GM12878 (cell line): ENCODE measurements around the gene PHACTR1. TPM values are rescaled to one million over a fixed set of nuclear protein-coding genes. Genes with fewer than 3 reads are reported as not detected.

Source experiments
- ATAC-seq: fragments of 200-7000 bp; cut with Tn5 transposase; 3 replicates; pipeline ENCODE4 v1.9.1; 2020; ENCODE audit warnings: mild to moderate bottlenecking, moderate library complexity
- BruUV-seq: library from RNA; stranded (reverse); fragments of 400-500 nt; replicated peaks from 2 replicates; lab custom pipeline; 2021; lab: Mats Ljungman, UMichigan
- CTCF ChIA-PET: fragments of 300-600 bp; sonication (Branson Sonifier 250); formaldehyde crosslinking; extraction: SDS; loops from one replicate; lab custom pipeline; 2021; ENCODE audit warnings: inconsistent platforms; lab: Yijun Ruan, JAX
- POLR2A ChIA-PET: fragments of 350-600 bp; formaldehyde crosslinking; extraction: SDS; loops from one replicate; lab custom pipeline; 2021; ENCODE audit warnings: inconsistent platforms; lab: Charles Lee
- RAD21 ChIA-PET: fragments of 300-600 bp; sonication (Branson Sonifier 250); formaldehyde crosslinking; loops from one replicate; lab custom pipeline; 2023; ENCODE audit warnings: antibody characterized with exemption; ENCODE audit not compliant: unreplicated experiment; lab: Charles Lee
- SMC1A ChIA-PET: fragments of 300-600 bp; sonication (Branson Sonifier 250); formaldehyde crosslinking; loops from one replicate; lab custom pipeline; 2023; ENCODE audit not compliant: unreplicated experiment, uncharacterized antibody; lab: Charles Lee
- DNase-seq: peaks from one replicate; pipeline ENCODE4 v3.0.0-alpha.2; 2011; ENCODE audit warnings: low read depth, low spot score
- FAIRE-seq: peaks from 3 replicates; lab custom pipeline; 2011; peaks lifted over from hg19 to GRCh38; lab: Jason Lieb, UNC
- H2AFZ ChIP-seq: 2 replicates; pipeline ENCODE4 v1.6.0; 2011; ENCODE audit warnings: low read depth, low read length, control low read depth; ENCODE audit not compliant: control insufficient read depth
- H3K27ac ChIP-seq: 2 replicates; pipeline ENCODE4 v1.5.1; 2011; ENCODE audit warnings: control low read depth; ENCODE audit not compliant: control insufficient read depth, insufficient read depth
- H3K27me3 ChIP-seq, 2 experiments: replicated peaks in 1 of 2; 2 replicates each; pipeline versions ENCODE4 v1.6.0 to v1.6.1; 2011; ENCODE audit warnings: low read length in 1 of 2; ENCODE audit not compliant: control insufficient read depth in 2 of 2, insufficient read depth in 2 of 2
- H3K36me3 ChIP-seq, 2 experiments: 2 replicates each; pipeline ENCODE4 v1.5.1; 2011; ENCODE audit warnings: low read length in 1 of 2; ENCODE audit not compliant: control insufficient read depth in 2 of 2, insufficient read depth in 2 of 2
- H3K4me1 ChIP-seq: 2 replicates; pipeline ENCODE4 v1.6.1; 2011; ENCODE audit warnings: mild to moderate bottlenecking, low read length, moderate library complexity, mixed read lengths; ENCODE audit not compliant: control insufficient read depth, insufficient read depth
- H3K4me2 ChIP-seq: 2 replicates; pipeline ENCODE4 v1.6.0; 2011; ENCODE audit warnings: control low read depth; ENCODE audit not compliant: control insufficient read depth, insufficient read depth
- H3K4me3 ChIP-seq: fragments of 200-600 bp; sonication (generic); 2 replicates; pipeline ENCODE4 v1.5.1; 2016
- H3K79me2 ChIP-seq: 2 replicates; pipeline ENCODE4 v1.6.0; 2011; ENCODE audit warnings: low read length; ENCODE audit not compliant: control insufficient read depth, insufficient read depth
- H3K9ac ChIP-seq: 2 replicates; pipeline ENCODE4 v1.8.0; 2011; ENCODE audit warnings: low read length, control low read depth, mixed read lengths; ENCODE audit not compliant: control insufficient read depth, insufficient read depth
- H3K9me3 ChIP-seq: replicated peaks from 3 replicates; pipeline ENCODE4 v1.5.1; 2011; ENCODE audit warnings: mild to moderate bottlenecking, low read length; ENCODE audit not compliant: control insufficient read depth, insufficient read depth
- H4K20me1 ChIP-seq: 2 replicates; pipeline ENCODE4 v1.6.0; 2011; ENCODE audit not compliant: control insufficient read depth, insufficient read depth
- BCL11A ChIP-seq: IDR thresholded peaks from 2 replicates; pipeline ENCODE4 v1.6.1; 2011; ENCODE audit warnings: low read depth, low read length
- BRCA1 ChIP-seq: IDR thresholded peaks from 2 replicates; pipeline ENCODE4 v1.6.1; 2011; ENCODE audit warnings: low read depth, low read length, improper control_type of control experiment
- CREB1 ChIP-seq: IDR thresholded peaks from 2 replicates; pipeline ENCODE4 v1.6.1; 2012; ENCODE audit warnings: low read depth, mild to moderate bottlenecking, inconsistent platforms
- ELK1 ChIP-seq: IDR thresholded peaks from 2 replicates; pipeline ENCODE4 v1.6.1; 2012; ENCODE audit warnings: low read depth, low read length, improper control_type of control experiment
- EZH2 ChIP-seq: IDR thresholded peaks from 2 replicates; pipeline ENCODE4 v1.6.1; 2012; ENCODE audit warnings: low read depth, mild to moderate bottlenecking, control low read depth, inconsistent platforms, low read length, borderline replicate concordance; ENCODE audit not compliant: control insufficient read depth
- FOXK2 ChIP-seq: fragments of 450-650 bp; IDR thresholded peaks from 2 replicates; pipeline ENCODE4 v1.6.1; 2017; ENCODE audit warnings: mild to moderate bottlenecking, moderate library complexity
- IKZF2 ChIP-seq, 2 experiments: fragments of 450-650 bp; IDR thresholded peaks; 2 replicates each; pipeline ENCODE4 v1.6.1; 2017; ENCODE audit warnings: mild to moderate bottlenecking in 2 of 2, moderate library complexity in 2 of 2
- MLLT1 ChIP-seq: fragments of 450-650 bp; IDR thresholded peaks from 2 replicates; pipeline ENCODE4 v1.6.1; 2016; ENCODE audit warnings: mild to moderate bottlenecking
- PAX8 ChIP-seq: fragments of 450-650 bp; IDR thresholded peaks from 2 replicates; pipeline ENCODE4 v1.6.1; 2017; ENCODE audit warnings: mild to moderate bottlenecking, moderate library complexity
- PRDM15 ChIP-seq: fragments of 450-650 bp; formaldehyde crosslinking; IDR thresholded peaks from 2 replicates; pipeline ENCODE4 v1.4.0; 2020; ENCODE audit warnings: mild to moderate bottlenecking, moderate library complexity
- RAD21 ChIP-seq: IDR thresholded peaks from 2 replicates; pipeline ENCODE4 v1.6.1; 2011; ENCODE audit warnings: mild to moderate bottlenecking, low read depth, low read length, moderate library complexity; ENCODE audit not compliant: insufficient read depth
- RAD51 ChIP-seq: fragments of 450-650 bp; IDR thresholded peaks from 2 replicates; pipeline ENCODE4 v1.6.1; 2016; ENCODE audit warnings: moderate library complexity, mild to moderate bottlenecking, inconsistent platforms
- SIN3A ChIP-seq: IDR thresholded peaks from 2 replicates; pipeline ENCODE4 v1.6.1; 2012; ENCODE audit warnings: low read depth, low read length, improper control_type of control experiment
- SIX5 ChIP-seq: IDR thresholded peaks from 2 replicates; pipeline ENCODE4 v1.6.1; 2011; ENCODE audit warnings: mild to moderate bottlenecking, low read depth, low read length, moderate library complexity; ENCODE audit not compliant: severe bottlenecking
- SUPT20H ChIP-seq: IDR thresholded peaks from 2 replicates; pipeline ENCODE4 v1.6.1; 2011; ENCODE audit warnings: low read depth, mild to moderate bottlenecking, low read length, moderate library complexity, borderline replicate concordance; ENCODE audit not compliant: control insufficient read depth
- USF2 ChIP-seq: IDR thresholded peaks from 2 replicates; pipeline ENCODE4 v1.6.1; 2011; ENCODE audit warnings: low read depth, low read length, improper control_type of control experiment, borderline replicate concordance
- ZNF384 ChIP-seq: IDR thresholded peaks from 2 replicates; pipeline ENCODE4 v1.6.1; 2012; ENCODE audit warnings: low read depth, mild to moderate bottlenecking, low read length, improper control_type of control experiment, borderline replicate concordance
- WGBS: methylation state at CpG from one replicate; pipeline ENCODE4 v1.1.6; 2016; ENCODE audit warnings: low lambda C conversion rate; ENCODE audit not compliant: insufficient replicate concordance, insufficient coverage; ENCODE audit errors: missing lambda C conversion rate; 5-methylcytosine and 5-hydroxymethylcytosine counted together
- in situ Hi-C: fragments of 300-500 bp; cut with MboI; formaldehyde crosslinking; loops from 9 replicates; pipeline ENCODE4 v1.14.3; 2018; ENCODE audit warnings: mixed read lengths
- intact Hi-C: fragments of 100-400 bp; cut with micrococcal nuclease; formaldehyde crosslinking; loops from one replicate; pipeline ENCODE4 v1.14.2; 2022; ENCODE audit not compliant: unreplicated experiment
- polyA plus RNA-seq, 11 experiments: library from polyadenylated mRNA; depleted of rRNA in 4 of 11; unstranded in 6 of 11; stranded (reverse) in 5 of 11; fragments of >200 nt; fragmentation: Nextera tagmentation in 4 of 11; fragmentation: Illumina TruSeq in 1 of 11; extraction: Ambion mirVana in 4 of 11; extraction: Trizol in 1 of 11; gene quantifications; 1 replicate in 1 of 11; 2 replicates in 10 of 11; pipeline versions ENCODE4 v1.2.1 to v1.2.3, GENCODE V29; 2011 to 2016; ENCODE audit warnings: inconsistent platforms in 2 of 11, missing spikeins in 2 of 11, low read depth in 1 of 11
- total RNA-seq, 4 experiments: library from RNA; depleted of rRNA in 3 of 4; stranded (reverse); fragments of >200 nt in 3 of 4; fragmentation: Illumina TruSeq in 1 of 4; extraction: Trizol in 1 of 4; gene quantifications; 2 replicates each; pipeline versions ENCODE4 v1.2.1 to v1.2.3, GENCODE V29; 2013 to 2021

Gene PHACTR1
- total and polyA plus RNA-seq, 10 of the 15 experiments (the other 5 are each of a cell fraction or from before 2014, with no cell fraction given): 34.2 to 94.6 (median 62.3) TPM

GRCh38 chr6:13280254-13280653, 563.7 kb downstream of the PHACTR1 start:
- no peaks in the 10 kb centered on the region; a peak in 1 of 4 replicates for H3K27me3 ChIP-seq
- H2AFZ ChIP-seq: no peak overlapping the region
- H3K36me3 ChIP-seq: peaks cover 26 to 44% of the 10 kb centered on the region in 2 experiments
- no peaks in the 10 kb centered on the region for H3K9me3 ChIP-seq
- no peak for FAIRE-seq
- ChIA-PET RAD21 (interaction anchor here (1.6 to 8.2 kb wide), 2 partner anchors 23 to 85 kb away, joined by 4 to 79 read pairs; no protein-coding TSS in a partner anchor), SMC1A (interaction anchor here (1.8 to 8.5 kb wide), 5 partner anchors 16 to 48 kb away, joined by 6 to 114 read pairs (median 49); partner anchors contain the start of gene TBC1D7), POLR2A (no interaction called here), CTCF (interaction anchor here (1.4 to 7.0 kb wide), 5 partner anchors 30 to 84 kb away, joined by 3 to 108 read pairs (median 31); partner anchors contain the start of gene TBC1D7)
- H3K4me1 ChIP-seq: peaks cover 41% of the 10 kb centered on the region
- peaks cover 4% of the 10 kb centered on the region for H4K20me1 ChIP-seq
- no peak for DNase-seq
- no peak for ATAC-seq
- BruUV-seq: no TSS peak
- in situ Hi-C loops: no loop called here
- no peak overlapping the region for H3K4me3 ChIP-seq
- 75% methylated on average over 4 of the region's 4 CpGs for WGBS
- intact Hi-C loops: no loop called here
- H3K27ac ChIP-seq: no peak overlapping the region
- TF ChIP-seq EZH2: no peak
- no peak for TF ChIP-seq SIN3A
- TF ChIP-seq PRDM15 (CRISPR knock-in tag): no peak
- TF ChIP-seq BCL11A: no peak
- no peak for TF ChIP-seq IKZF2 (IDR thresholded peaks at IDR 0.05)
- TF ChIP-seq SUPT20H: no peak
- no peak for TF ChIP-seq RAD51
- TF ChIP-seq ELK1: no peak
- TF ChIP-seq RAD21: no peak
- no peak for TF ChIP-seq BRCA1
- no peak for TF ChIP-seq PAX8
- no peak for TF ChIP-seq ZNF384
- TF ChIP-seq SIX5: no peak
- no peak for TF ChIP-seq FOXK2
- no peak for TF ChIP-seq CREB1
- TF ChIP-seq MLLT1: no peak
- no peak for TF ChIP-seq USF2
- H3K4me2 ChIP-seq: no peak overlapping the region
- no peak overlapping the region for H3K9ac ChIP-seq
- peaks cover 31% of the 10 kb centered on the region for H3K79me2 ChIP-seq
